Measurements from ENCODE around the gene BANK1.

DNA sequence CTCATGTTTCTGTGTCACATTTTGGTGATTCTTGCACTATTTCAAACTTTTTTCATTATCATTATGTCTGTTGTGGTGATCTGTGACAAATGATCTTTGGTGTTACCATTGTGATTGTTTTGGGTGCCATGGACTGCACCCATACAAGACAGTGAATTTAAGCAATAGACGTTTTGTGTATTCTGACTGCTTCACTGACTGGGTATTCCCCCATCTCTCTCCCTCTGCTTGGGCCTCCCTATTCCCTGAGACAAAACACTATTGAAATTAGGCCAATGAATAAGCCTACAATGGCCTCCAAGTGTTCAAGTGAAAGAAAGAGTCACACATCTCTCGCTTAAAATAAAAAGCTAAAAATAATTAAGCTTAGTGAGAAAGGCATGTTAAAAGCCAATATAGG is 60.2 kb downstream of the BANK1 start:
- TF ChIP-seq, protein P1, sequence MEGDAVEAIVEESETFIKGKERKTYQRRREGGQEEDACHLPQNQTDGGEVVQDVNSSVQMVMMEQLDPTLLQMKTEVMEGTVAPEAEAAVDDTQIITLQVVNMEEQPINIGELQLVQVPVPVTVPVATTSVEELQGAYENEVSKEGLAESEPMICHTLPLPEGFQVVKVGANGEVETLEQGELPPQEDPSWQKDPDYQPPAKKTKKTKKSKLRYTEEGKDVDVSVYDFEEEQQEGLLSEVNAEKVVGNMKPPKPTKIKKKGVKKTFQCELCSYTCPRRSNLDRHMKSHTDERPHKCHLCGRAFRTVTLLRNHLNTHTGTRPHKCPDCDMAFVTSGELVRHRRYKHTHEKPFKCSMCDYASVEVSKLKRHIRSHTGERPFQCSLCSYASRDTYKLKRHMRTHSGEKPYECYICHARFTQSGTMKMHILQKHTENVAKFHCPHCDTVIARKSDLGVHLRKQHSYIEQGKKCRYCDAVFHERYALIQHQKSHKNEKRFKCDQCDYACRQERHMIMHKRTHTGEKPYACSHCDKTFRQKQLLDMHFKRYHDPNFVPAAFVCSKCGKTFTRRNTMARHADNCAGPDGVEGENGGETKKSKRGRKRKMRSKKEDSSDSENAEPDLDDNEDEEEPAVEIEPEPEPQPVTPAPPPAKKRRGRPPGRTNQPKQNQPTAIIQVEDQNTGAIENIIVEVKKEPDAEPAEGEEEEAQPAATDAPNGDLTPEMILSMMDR (IDR thresholded peaks at IDR 0.05), result no peak
- TF ChIP-seq POLR2A (IDR thresholded peaks at IDR 0.05), result no peak
